HG03558 (cell line): ENCODE results near the gene NCAM2.

Experiments used
- ATAC-seq: cut with Tn5 transposase; IDR thresholded peaks from one replicate; pipeline ENCODE4 v1.9.1; 2021; ENCODE audit warnings: moderate number of reproducible peaks; ENCODE audit not compliant: unreplicated experiment; ENCODE audit errors: extremely low read depth

Gene NCAM2

GRCh38 chr21:21203822-21204339 is 205.7 kb downstream of the NCAM2 start:
- ATAC-seq = no peak

GRCh38 chr21:21204366-21204996 is 206.3 kb downstream of the NCAM2 start:
- ATAC-seq = no peak

GRCh38 chr21:21205604-21206003 is 207.4 kb downstream of the NCAM2 start:
- ATAC-seq = no peak

GRCh38 chr21:21210552-21210951 is 212.3 kb downstream of the NCAM2 start:
- ATAC-seq = no peak

DNA sequence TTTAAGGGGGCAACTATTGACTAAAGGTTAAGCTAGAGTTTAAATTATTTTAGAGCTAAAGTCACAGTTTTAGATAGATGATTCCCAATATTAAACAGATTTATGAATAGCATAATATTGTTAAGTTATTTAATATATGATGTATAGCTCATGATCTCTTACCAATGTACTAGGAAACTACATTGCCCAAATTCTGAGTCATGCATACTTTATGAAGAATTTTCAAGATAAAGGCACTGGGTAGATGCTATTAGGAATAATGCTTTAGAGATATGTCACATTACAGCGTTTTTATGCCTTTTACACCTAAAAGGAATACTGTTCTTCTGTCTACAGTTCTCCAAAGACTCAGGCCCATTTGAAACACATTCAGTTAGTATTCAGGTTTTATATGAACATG is 215.1 kb downstream of the NCAM2 start:
- no peak for ATAC-seq

DNA sequence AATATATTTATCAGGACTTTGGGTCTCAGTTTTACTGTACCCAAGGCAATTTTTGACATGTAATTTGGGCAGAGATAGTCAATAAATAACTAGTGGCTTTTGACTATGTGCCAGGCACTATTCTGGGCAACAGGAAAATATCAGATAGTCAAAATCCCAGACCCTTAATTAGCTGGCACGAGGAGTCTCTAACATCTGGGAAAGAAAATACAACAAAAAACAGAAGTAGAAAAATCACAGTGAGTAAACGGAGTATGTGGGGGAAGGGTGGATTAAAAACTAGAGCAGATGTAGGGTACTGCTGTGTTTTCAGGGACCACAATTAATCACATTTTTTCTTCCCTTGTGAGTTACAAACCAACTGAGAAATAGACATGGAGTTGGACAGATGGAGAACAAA is 217.8 kb downstream of the NCAM2 start:
- ATAC-seq = no peak

GRCh38 chr21:21226472-21226871 is 228.3 kb downstream of the NCAM2 start:
- ATAC-seq = no peak

DNA sequence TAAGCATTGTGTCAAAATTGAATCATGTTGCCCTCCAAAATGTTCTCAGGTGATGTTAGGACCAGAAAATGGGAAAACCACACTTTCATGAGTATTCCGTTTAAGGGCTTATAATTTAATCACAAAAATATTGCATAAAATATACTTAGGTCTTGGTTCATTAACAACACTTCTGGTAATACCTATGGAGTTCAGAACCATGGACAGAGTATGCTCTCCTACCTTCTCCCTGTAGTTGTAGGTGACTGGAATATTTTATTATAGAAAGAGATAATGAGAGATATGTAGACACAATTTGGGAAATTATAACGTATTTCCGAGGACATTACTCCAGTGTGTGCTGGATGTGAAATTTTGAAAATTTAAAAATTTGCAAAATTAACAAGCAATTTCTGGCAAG is 232.5 kb downstream of the NCAM2 start:
- no peak for ATAC-seq

DNA sequence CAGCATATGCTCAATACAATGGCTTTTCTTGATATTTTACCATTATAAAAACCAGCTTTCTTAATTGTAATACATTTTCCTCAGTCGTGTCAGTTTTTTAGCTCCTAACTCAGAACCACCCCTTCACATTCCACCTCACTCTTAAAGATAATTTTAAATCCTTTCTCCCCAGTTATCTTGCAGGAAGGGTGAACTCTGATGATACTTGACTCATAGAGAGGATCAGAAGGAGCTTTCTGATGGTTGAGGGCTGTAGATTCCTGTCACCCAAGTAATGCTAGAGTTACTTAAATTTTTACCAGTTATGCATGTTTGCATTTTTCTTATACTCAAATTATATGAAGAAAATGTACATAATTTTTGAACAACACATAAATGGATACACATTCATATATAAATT is 233.7 kb downstream of the NCAM2 start:
- no peak for ATAC-seq

DNA sequence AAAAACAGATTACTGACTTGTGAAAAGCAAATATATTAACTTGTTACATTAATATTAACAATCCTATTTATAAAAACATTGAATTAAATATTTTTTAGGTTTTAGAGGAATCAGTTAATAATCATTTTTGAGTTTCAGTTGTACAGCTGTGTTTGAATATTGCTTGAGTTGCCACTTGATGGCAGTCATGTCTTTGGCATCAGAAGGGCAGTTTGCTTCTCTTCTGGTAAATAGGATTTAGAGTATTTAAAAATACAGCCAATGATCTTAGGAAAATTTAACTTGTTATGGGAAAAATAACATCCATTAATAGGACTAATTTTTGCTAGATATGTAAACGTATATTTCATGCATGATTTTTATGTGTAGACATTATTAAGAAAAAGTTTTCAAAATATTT is 234.1 kb downstream of the NCAM2 start:
- ATAC-seq = no peak

GRCh38 chr21:21233051-21233450 is 234.8 kb downstream of the NCAM2 start:
- no peak for ATAC-seq

- ATAC-seq = no peak
Observed at GRCh38 chr21:21236996-21237395, 238.8 kb downstream of the NCAM2 start.

DNA sequence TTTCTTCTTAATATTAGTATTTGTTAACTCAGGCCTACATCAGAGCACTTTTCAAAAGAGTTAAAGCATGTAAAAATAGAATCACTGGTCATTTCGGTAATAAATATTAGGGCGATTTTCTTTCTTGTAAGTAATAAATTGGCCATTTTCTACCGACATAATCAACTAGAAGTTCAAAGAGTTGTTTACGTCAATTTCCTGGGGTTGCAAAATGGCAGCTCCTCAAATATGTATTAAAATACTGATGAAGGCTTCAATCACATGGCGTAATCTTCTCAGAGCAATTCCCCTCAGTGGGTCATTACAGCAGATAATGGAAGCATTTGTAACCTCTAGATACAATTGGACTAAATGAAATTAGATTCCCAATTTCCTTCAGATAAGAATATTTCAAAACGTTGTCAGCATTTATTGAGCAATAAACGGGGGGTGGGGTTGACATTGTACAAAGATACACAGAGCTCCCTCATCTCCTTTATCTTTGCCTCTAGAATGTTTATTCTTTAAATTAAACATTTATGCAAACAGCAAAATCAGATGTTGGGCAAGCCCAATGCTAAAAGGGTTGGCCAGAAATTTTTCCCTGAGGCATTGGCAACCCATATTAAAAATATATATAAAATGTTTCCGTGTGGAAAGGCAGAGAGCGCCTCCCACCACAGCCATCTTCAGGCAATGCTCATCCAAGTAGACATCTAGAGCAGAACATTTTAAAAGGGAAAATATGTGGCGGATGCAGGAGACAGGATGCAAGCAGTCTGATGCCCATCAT is 240.6 kb downstream of the NCAM2 start:
- no peak for ATAC-seq

- no peak for ATAC-seq
Observed at GRCh38 chr21:21241391-21241790, 243.2 kb downstream of the NCAM2 start.

- no peak for ATAC-seq
Observed at GRCh38 chr21:21246007-21246406, 247.8 kb downstream of the NCAM2 start.

GRCh38 chr21:21247424-21247823 is 249.2 kb downstream of the NCAM2 start:
- ATAC-seq = no peak

GRCh38 chr21:21262048-21262447 is 263.8 kb downstream of the NCAM2 start:
- no peak for ATAC-seq

DNA sequence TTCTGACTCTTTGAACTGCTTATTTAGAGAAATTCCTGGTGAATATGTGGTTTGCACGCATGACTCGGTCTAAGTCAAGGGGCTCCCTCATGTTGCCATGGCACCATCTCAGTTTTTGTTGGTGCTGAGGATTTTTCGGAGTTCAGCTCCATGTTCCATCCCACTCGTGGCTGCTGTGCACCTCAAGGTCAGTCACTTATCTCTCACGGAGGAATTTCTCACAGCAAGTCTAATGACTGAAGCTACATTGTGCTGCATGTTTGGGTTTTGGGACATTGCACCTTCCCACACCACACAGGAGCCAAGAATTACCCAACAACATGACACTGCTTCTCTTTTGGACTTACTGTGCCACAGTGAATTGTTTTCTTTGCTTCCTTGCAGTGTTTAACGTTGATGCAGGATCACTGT is 269.9 kb downstream of the NCAM2 start:
- ATAC-seq = no peak

DNA sequence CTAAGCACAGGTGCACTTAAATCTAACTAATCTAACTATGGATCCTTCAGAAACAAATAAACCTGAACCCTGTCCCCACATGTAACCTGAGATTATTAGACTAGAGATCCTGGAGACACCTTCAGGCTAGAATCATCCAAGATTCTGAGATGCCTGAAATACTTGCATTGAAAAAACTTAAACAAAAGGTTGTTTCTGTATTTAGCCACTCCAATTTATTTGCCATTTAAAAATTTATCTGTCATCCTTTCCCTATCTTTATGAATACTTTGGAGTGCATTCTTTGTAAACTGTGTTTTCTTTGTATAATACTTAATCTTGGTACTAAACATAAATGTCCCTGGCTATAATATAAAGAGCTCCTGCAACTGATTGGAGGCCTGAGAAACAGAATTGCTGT is 270.7 kb downstream of the NCAM2 start:
- no peak for ATAC-seq

DNA sequence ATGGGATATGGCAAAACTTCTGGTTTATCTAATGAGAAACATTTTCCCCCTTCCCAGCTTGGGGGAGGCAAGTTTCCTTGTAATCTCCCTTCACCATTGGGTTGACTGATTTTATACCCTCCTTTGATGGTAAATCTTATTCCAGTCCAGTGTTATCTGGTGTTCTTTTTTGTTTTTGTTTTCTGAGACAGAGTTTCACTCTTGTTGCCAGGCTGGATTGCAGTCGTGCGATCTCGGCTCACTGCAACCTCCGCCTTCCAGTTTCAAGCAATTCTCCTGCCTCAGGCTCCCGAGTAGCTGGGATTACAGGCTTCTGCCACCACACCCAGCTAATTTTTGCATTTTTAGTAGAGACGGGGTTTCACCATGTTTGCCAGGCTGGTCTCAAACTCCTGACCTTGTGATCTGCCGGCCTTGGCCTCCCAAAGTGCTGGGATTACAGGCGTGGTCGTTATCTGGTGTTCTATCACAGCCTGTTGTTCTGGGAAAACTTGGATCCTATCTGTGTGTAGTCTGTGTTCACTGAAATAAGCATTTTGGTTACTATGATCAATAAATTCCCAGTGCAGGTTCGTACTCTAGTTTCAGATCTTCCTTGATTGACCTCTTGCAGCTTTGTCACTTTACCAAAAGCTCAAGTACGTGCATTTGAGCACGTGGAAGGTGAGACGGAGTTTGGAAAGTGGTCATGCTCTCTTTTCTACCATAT is 281.1 kb downstream of the NCAM2 start:
- no peak for ATAC-seq

- ATAC-seq = no peak
Observed at GRCh38 chr21:21283810-21284209, 285.6 kb downstream of the NCAM2 start.
